Measurements from ENCODE around the gene CNTN4. TPM values are rescaled to one million over a fixed set of nuclear protein-coding genes. Genes with fewer than 3 reads are reported as not detected.

Gene CNTN4
- total RNA-seq, 1 experiment from 2014 or later, result 1.6 TPM

GRCh38 chr3:3074551-3075257 is 976.0 kb downstream of the CNTN4 start:
- Histone ChIP-seq H4K20me1 (ENCODE audit: control insufficient read depth, insufficient read depth, insufficient read length) (no peaks in the 10 kb centered on the region), H2BK5ac (ENCODE audit: insufficient read length, low read length) (no peak overlapping the region), H3K9me3 (ENCODE audit: control insufficient read depth, low read depth, low read length) (no peaks in the 10 kb centered on the region), H3K14ac (ENCODE audit: insufficient read depth, low read length) (no peak overlapping the region), H2BK15ac (ENCODE audit: low read depth, low read length) (no peak overlapping the region), H3K4ac (ENCODE audit: low read depth, low read length) (no peak overlapping the region), H3K79me2 (ENCODE audit: insufficient read depth, low read length) (no peaks in the 10 kb centered on the region), H3K79me1 (ENCODE audit: insufficient read depth, low read depth, low read length, poor library complexity, severe bottlenecking) (no peaks in the 10 kb centered on the region), H3K9ac (ENCODE audit: extremely low read depth, insufficient read length, low read length) (no peak overlapping the region), H4K5ac (ENCODE audit: insufficient read length, low read depth, low read length) (no peak overlapping the region), H2AK5ac (ENCODE audit: insufficient read length, low read length) (no peak overlapping the region), H2BK120ac (ENCODE audit: low read depth, low read length, poor library complexity, severe bottlenecking) (no peak overlapping the region), H3K4me1 (ENCODE audit: insufficient read depth, low read length) (no peaks in the 10 kb centered on the region), H3T11ph (ENCODE audit: low read length) (no peak overlapping the region), H3K4me2 (ENCODE audit: insufficient read depth, insufficient read length, low read length) (no peak overlapping the region), H3K23me2 (ENCODE audit: insufficient read length, low read depth, low read length, poor library complexity, severe bottlenecking) (no peaks in the 10 kb centered on the region), H3K56ac (ENCODE audit: insufficient read length, low read depth, low read length) (no peak overlapping the region), H3K23ac (ENCODE audit: insufficient read length, low read depth, low read length) (no peak overlapping the region), H4K8ac (replicated peaks; ENCODE audit: insufficient read length, low read depth, low read length) (no peak overlapping the region), H2AFZ (ENCODE audit: low read length) (no peak overlapping the region), H4K91ac (ENCODE audit: insufficient read length, low read depth, low read length) (no peak overlapping the region), H2BK20ac (ENCODE audit: low read depth, low read length, poor library complexity, severe bottlenecking) (no peak overlapping the region), H3K27me3 (ENCODE audit: insufficient read depth, low read length) (no peaks in the 10 kb centered on the region), H3K18ac (ENCODE audit: insufficient read length, low read depth, low read length) (no peak overlapping the region), H3K27ac (ENCODE audit: insufficient read length, low read depth, low read length) (no peak overlapping the region), H2BK12ac (ENCODE audit: insufficient read length, low read depth, low read length) (no peak overlapping the region)
- peaks cover 0 to 9% of the 10 kb centered on the region in 2 experiments; a peak in 2 of 4 replicates for H3K4me1 Mint-ChIP-seq
- H3K4me3 Mint-ChIP-seq, result no peak overlapping the region
- TF ChIP-seq CTCF (conservative IDR thresholded peaks at IDR 0.05), result no peak
- no peaks in the 10 kb centered on the region; the same call in 1 of the 2 replicates for H3K27me3 Mint-ChIP-seq (ENCODE audit: low read depth)
- no peak overlapping the region; a peak in 1 of 7 replicates for H3K27ac Mint-ChIP-seq
- H3K36me3 Mint-ChIP-seq (ENCODE audit: insufficient read depth in 1 of 3, low read depth in 3 of 3), result no peaks in the 10 kb centered on the region
- WGBS (ENCODE audit: extremely low coverage, insufficient read length, low lambda C conversion rate), result no CpG with 5 or more reads among the region's 5 CpGs
- H3K9me3 Mint-ChIP-seq, result no peaks in the 10 kb centered on the region
- no peak for DNase-seq

All from H9 (cell line).